ENCODE data around the gene RXFP4. TPM values are rescaled to one million over a fixed set of nuclear protein-coding genes. Genes with fewer than 3 reads are reported as not detected.

RXFP4 gene
- total and polyA plus RNA-seq, 9 of the 15 experiments (the other 6 are each of a cell fraction or from before 2014, with no cell fraction given) = 0.64 TPM; not detected in 8

DNA sequence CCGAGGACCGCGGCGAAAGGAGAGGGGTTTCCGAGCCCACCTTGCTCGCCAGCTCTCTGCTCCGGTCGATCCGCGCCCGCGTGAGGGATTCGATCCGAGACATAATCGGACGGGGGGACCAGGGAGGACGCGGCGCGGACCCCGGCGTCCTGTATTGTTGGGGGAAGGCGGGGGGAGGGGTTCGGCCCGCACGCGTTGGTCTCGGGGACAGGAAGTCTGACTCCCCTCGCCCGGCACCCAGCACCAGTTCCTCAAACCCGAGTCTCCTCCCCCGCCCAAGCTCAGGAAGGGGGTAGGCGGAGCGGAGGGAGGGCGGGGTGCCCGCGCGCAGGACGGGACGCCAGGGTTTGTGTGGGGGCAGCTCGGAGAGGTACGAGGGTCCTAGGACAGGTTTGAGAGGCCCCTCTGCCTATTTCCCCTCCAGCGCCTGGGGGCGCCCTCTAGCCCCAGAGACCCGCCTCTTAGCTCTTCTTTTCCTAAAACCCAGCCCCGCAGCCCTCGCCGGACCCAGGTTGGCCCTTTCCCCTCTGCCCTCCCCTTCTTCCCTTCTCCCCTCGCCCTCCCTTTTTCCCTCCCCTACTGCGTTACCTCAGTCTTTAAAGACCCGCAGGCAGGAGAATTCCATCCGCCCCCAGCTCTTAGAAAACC lies 37.0 kb downstream of the RXFP4 start, which contains the start of gene ARHGEF2 (continued):
- TF ChIP-seq, protein P1, sequence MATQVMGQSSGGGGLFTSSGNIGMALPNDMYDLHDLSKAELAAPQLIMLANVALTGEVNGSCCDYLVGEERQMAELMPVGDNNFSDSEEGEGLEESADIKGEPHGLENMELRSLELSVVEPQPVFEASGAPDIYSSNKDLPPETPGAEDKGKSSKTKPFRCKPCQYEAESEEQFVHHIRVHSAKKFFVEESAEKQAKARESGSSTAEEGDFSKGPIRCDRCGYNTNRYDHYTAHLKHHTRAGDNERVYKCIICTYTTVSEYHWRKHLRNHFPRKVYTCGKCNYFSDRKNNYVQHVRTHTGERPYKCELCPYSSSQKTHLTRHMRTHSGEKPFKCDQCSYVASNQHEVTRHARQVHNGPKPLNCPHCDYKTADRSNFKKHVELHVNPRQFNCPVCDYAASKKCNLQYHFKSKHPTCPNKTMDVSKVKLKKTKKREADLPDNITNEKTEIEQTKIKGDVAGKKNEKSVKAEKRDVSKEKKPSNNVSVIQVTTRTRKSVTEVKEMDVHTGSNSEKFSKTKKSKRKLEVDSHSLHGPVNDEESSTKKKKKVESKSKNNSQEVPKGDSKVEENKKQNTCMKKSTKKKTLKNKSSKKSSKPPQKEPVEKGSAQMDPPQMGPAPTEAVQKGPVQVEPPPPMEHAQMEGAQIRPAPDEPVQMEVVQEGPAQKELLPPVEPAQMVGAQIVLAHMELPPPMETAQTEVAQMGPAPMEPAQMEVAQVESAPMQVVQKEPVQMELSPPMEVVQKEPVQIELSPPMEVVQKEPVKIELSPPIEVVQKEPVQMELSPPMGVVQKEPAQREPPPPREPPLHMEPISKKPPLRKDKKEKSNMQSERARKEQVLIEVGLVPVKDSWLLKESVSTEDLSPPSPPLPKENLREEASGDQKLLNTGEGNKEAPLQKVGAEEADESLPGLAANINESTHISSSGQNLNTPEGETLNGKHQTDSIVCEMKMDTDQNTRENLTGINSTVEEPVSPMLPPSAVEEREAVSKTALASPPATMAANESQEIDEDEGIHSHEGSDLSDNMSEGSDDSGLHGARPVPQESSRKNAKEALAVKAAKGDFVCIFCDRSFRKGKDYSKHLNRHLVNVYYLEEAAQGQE (IDR thresholded peaks at IDR 0.05; ENCODE audit: borderline replicate concordance) = no peak
- TF ChIP-seq, protein P1 (CRISPR knock-in tag; IDR thresholded peaks at IDR 0.05; ENCODE audit: low read depth) = no peak
- TF ChIP-seq ZNF134 (CRISPR knock-in tag; conservative IDR thresholded peaks at IDR 0.05) (no peak), RBM39 (optimal IDR thresholded peaks at IDR 0.05; ENCODE audit: low read depth, low read length) (no peak), TRIM24 (IDR thresholded peaks at IDR 0.05) (peak in 1 of 2 experiments; percentile 6; a peak in 1 of 4 replicates), KDM1A (IDR thresholded peaks at IDR 0.05) (peak in 1 of 2 experiments; percentile 36; a peak in 1 of 4 replicates), NFE2L1 (tag; IDR thresholded peaks at IDR 0.05; ENCODE audit: borderline replicate concordance, low read depth) (no peak)
- TF ChIP-seq, protein P2, sequence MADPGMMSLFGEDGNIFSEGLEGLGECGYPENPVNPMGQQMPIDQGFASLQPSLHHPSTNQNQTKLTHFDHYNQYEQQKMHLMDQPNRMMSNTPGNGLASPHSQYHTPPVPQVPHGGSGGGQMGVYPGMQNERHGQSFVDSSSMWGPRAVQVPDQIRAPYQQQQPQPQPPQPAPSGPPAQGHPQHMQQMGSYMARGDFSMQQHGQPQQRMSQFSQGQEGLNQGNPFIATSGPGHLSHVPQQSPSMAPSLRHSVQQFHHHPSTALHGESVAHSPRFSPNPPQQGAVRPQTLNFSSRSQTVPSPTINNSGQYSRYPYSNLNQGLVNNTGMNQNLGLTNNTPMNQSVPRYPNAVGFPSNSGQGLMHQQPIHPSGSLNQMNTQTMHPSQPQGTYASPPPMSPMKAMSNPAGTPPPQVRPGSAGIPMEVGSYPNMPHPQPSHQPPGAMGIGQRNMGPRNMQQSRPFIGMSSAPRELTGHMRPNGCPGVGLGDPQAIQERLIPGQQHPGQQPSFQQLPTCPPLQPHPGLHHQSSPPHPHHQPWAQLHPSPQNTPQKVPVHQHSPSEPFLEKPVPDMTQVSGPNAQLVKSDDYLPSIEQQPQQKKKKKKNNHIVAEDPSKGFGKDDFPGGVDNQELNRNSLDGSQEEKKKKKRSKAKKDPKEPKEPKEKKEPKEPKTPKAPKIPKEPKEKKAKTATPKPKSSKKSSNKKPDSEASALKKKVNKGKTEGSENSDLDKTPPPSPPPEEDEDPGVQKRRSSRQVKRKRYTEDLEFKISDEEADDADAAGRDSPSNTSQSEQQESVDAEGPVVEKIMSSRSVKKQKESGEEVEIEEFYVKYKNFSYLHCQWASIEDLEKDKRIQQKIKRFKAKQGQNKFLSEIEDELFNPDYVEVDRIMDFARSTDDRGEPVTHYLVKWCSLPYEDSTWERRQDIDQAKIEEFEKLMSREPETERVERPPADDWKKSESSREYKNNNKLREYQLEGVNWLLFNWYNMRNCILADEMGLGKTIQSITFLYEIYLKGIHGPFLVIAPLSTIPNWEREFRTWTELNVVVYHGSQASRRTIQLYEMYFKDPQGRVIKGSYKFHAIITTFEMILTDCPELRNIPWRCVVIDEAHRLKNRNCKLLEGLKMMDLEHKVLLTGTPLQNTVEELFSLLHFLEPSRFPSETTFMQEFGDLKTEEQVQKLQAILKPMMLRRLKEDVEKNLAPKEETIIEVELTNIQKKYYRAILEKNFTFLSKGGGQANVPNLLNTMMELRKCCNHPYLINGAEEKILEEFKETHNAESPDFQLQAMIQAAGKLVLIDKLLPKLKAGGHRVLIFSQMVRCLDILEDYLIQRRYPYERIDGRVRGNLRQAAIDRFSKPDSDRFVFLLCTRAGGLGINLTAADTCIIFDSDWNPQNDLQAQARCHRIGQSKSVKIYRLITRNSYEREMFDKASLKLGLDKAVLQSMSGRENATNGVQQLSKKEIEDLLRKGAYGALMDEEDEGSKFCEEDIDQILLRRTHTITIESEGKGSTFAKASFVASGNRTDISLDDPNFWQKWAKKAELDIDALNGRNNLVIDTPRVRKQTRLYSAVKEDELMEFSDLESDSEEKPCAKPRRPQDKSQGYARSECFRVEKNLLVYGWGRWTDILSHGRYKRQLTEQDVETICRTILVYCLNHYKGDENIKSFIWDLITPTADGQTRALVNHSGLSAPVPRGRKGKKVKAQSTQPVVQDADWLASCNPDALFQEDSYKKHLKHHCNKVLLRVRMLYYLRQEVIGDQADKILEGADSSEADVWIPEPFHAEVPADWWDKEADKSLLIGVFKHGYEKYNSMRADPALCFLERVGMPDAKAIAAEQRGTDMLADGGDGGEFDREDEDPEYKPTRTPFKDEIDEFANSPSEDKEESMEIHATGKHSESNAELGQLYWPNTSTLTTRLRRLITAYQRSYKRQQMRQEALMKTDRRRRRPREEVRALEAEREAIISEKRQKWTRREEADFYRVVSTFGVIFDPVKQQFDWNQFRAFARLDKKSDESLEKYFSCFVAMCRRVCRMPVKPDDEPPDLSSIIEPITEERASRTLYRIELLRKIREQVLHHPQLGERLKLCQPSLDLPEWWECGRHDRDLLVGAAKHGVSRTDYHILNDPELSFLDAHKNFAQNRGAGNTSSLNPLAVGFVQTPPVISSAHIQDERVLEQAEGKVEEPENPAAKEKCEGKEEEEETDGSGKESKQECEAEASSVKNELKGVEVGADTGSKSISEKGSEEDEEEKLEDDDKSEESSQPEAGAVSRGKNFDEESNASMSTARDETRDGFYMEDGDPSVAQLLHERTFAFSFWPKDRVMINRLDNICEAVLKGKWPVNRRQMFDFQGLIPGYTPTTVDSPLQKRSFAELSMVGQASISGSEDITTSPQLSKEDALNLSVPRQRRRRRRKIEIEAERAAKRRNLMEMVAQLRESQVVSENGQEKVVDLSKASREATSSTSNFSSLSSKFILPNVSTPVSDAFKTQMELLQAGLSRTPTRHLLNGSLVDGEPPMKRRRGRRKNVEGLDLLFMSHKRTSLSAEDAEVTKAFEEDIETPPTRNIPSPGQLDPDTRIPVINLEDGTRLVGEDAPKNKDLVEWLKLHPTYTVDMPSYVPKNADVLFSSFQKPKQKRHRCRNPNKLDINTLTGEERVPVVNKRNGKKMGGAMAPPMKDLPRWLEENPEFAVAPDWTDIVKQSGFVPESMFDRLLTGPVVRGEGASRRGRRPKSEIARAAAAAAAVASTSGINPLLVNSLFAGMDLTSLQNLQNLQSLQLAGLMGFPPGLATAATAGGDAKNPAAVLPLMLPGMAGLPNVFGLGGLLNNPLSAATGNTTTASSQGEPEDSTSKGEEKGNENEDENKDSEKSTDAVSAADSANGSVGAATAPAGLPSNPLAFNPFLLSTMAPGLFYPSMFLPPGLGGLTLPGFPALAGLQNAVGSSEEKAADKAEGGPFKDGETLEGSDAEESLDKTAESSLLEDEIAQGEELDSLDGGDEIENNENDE (IDR thresholded peaks at IDR 0.05; ENCODE audit: low read depth, low read length) = no peak
